Hippocampal formation (tissue), 2 donors: ENCODE results near the gene ZSWIM4.
"Not testable (repeated sequence)": the region's sequence is repeated elsewhere in the genome, so short reads cannot be mapped to it uniquely, and the experiment has no call there.

Source experiments
- DNase-seq, 2 donors: peaks; one replicate each; lab custom pipeline; 2025; lab: John Stamatoyannopoulos, UW

The ZSWIM4 gene

DNA sequence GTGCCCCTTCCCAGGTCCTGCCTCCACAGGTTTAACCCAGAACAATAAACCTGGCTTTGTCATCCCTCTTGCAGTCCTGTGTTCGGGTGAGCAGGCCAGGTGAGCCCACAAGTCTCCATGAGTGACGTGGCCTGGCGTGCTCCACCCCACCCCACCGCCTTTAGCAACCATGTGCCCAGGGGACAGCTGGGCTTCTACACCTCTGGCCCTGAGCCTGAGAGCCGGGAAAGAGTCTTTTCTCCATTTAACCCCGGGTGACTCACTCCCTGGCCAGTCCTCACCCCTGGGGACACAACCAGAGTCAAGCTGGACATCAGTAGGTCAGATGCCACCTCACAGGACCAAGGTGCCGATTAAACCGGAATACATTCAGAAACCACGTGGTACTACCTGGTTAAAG, 16.8 kb upstream of the ZSWIM4 start:
- no peak for DNase-seq

DNA sequence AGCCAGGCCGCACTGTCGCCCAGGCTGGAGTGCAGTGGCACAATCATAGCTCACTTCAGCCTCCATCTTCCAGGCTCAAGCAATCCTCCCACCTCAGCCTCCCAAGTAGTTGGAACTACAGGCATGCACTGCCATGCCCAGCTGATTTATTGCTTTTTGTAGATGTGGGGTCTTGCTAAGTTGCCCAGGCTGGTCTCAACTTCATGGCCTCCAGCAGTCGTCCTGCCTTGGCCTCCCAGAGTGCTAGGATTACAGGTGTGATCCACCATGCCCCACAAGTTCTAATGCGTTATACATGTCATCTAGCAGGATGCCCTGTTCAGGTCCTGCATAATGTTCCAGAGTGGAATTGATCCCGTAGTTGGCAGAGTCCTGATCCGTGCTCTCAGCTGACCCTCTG, 16.4 kb upstream of the ZSWIM4 start:
- DNase-seq, result no peak

GRCh38 chr19:13779794-13780193, 15.4 kb upstream of the ZSWIM4 start:
- not testable (repeated sequence) for DNase-seq

- no peak for DNase-seq
Observed at GRCh38 chr19:13781547-13781946, 13.7 kb upstream of the ZSWIM4 start.

DNA sequence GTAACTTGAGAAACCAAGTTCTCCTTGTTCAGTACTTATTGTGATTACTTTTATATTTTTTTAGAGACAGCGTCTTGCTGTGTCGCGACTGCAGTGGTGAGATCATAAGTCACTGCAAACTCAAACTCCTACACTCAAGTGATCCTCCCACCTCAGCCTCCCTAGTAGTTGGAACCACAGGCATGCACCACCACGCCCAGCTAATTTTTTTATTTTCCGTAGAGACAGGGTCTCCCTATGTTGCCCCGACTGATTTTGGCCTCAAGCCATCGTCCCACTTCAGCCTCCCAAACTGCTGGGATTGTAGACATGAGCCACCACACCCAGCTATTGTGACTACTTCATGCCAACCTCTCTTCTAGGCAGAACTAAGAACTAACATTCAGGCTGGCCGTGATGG, 12.7 kb upstream of the ZSWIM4 start:
- DNase-seq, result no peak

DNA sequence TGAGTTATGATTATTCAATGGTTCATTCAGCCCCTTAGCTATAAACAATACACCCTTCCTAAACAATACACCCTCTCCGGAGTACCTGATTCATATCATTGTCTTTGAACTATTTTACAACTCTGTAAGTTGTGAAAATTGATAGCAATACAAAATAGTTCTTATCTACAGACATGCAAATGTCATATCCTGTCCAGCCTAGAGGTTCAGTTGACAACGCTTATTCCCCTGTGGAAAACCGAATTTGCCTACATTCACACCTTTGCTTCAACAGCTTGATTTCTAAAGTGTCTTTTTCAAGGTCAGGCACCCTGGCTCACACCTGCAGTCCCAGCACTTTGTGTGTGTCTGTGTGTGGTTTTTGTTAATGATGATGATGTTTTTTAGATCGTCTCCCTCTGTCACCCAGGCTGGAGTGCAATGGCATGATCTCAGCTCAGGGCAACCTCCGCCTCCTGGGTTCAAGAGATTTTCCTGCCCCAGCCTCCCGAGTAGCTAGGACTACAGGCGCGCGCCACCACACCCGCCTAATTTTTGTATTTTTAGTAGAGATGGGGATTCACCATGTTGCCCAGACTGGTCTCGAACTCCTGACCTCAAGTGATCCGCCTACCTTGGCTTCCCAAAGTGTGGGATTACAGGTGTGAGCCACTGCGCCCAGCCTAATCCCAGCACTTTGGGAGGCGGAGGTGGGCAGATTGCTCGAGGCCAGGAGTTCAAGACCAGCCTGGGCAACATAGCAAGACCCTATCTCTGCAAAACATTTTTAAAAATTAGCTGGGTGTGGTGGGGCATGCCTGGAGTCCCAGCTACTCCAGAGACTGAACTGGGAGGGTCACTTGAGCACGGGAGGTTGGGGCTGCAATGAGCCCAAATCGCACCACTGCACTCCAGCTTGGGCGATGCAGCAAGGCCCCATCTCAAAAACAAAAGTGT, 11.4 kb upstream of the ZSWIM4 start:
- DNase-seq, result no peak

DNA sequence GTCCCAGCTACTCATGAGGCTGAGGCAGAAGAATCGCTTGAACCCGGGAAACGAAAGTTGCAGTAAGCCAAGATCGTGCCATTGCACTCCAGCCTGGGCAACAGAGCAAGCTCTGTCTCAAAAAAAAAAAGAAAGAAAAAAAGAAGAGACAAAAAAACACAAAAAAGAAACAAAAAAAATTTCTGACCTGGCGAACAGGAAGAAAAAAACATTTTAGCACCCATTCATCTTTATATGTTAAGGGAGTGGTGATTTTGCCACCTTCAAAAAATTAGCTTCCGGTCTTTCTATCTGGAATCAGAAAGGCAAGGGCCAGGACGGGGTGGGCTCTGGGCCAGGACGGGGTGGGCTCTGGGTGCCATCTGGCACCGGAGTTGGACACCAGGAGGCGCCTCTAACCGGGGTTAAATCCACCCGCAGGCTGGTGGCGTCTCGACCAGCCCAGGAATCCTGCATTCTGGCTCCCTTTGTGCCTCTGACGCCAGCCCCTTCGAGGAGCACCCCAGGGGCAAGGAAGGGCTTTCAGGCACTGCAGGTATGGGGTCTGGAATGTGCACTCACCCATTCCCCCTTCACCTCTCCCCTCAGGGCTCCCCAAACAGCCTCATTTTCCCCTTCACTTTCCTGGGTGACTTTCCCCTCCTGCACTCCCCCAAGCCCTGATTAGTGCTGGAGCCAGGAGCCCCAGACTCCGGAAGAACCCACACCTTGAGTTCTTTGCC, 10.4 kb upstream of the ZSWIM4 start:
- peak; percentile 35 to 45 for DNase-seq

DNA sequence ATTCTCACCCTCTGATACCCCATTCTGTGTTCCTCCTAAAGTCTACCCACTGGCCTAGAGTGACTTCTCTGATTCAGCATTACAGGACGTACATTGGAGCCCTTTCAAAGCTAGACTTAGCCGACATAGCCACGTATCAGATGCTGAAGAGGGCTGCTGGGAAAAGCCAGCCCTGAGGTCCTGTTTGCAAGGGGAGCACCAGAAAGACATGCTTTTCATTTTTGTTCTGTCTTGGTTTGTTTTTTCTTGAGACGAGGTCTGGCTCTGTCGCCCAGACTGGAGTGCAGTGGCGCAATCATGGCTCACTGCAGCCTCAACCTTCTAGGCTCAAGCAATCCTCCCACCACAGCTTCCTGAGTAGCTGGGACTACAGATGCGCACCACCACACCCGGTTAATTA, 6.3 kb upstream of the ZSWIM4 start:
- no peak for DNase-seq

DNA sequence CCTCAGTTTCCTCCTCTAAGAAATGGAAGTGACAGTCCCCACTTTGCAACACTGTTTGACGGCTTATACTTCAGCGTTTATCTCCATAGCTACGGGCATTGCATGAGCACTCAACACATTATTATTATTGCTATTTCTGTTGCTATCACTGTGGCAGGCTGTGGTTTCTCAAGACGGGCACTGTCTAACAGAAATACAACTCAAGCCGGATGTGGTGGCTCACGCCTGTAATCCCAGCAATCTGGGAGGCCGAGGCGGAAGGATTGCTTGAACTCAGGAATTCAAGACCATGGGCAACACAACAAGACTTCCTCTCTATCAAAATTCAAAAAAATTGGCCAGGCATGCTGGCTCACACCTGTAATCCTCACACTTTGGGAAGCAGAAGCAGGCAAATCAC, 4.9 kb upstream of the ZSWIM4 start:
- DNase-seq, result no peak

GRCh38 chr19:13793317-13793716, 1.9 kb upstream of the ZSWIM4 start:
- DNase-seq, result not testable (repeated sequence)

DNA sequence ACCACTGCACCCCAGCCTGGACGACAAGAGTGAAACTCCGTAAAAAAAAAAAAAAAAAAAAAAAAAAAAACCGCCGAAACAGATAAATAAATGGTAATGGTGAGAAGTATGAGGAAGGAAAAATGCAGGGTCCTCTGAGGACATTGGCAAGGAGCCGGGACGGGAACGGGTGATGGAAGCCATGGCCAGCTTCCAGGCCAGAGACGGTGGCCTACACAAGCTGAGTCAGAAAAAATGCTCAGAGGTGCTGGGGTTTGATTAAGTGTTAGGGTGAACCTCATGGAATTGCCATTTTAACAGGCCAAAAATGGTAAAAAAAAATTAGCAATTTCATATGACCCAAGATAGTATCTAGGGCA, 866 bp upstream of the ZSWIM4 start:
- DNase-seq, result no peak

- DNase-seq, result no peak
Observed at GRCh38 chr19:13795595-13796300, 505 bp downstream of the ZSWIM4 start.

GRCh38 chr19:13796301-13797057, 1.2 kb downstream of the ZSWIM4 start:
- no peak for DNase-seq

- no peak for DNase-seq
Observed at GRCh38 chr19:13797058-13797440, 1.8 kb downstream of the ZSWIM4 start.

DNA sequence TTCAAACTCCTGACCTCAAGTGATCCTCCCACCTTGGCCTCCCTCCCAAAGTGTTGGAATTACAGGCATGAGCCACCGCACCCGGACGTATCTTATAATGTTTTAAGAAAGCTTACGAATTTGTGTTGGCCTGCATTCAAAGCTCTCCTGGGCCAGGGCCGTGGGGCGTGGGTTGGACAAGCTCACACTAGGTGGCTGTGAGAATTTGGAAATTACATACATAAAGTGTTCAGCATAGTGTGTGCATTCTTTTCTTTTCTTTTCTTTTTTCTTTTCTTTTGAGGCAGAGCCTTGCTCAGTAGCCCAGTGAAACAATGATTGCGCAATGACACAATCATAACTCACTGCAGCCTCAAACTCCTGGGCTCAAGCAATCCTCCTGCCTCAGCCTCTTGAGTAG, 2.6 kb downstream of the ZSWIM4 start:
- no peak for DNase-seq

DNA sequence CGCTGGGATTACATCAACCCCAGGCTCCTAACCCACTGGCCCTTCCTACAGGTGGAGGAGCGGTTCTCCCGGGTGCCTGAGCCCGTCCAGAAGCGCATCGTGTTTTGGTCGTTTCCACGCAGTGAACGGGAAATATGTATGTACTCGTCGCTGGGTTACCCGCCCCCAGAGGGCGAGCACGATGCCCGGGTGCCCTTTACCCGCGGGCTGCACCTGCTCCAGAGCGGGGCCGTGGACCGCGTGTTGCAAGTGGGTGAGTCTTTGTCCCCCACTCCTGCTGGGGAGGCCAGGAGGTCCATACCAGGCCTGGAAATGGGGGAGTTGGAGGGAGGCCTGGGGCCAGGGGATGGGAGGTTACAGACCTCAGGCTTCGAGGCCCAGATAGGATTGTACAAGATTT, 4.4 kb downstream of the ZSWIM4 start:
- DNase-seq, result no peak

- no peak for DNase-seq
Observed at GRCh38 chr19:13803038-13803437, 7.8 kb downstream of the ZSWIM4 start.

GRCh38 chr19:13804830-13805683, 9.8 kb downstream of the ZSWIM4 start:
- DNase-seq, result no peak

GRCh38 chr19:13806728-13807127, 11.5 kb downstream of the ZSWIM4 start:
- DNase-seq, result no peak

GRCh38 chr19:13807421-13808021, 12.3 kb downstream of the ZSWIM4 start:
- DNase-seq, result no peak

DNA sequence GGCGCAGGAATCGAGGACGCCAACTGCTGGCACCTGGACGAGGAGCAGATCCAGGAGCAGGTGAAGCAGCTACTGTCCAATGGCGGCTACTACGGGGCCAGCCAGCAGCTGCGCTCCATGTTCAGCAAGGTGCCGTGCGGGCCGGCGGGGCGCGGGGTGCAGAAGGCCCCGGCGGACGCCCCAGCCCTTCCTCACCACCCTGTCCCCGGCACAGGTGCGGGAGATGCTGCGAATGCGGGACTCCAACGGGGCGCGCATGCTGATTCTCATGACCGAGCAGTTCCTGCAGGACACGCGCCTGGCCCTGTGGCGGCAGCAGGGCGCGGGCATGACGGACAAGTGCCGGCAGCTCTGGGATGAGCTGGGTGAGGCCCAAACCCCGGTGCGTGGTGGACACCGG, 13.6 kb downstream of the ZSWIM4 start:
- DNase-seq, result no peak
